HepG2 (cell line): ENCODE results near the gene NSD1. TPM values are rescaled to one million over a fixed set of nuclear protein-coding genes. Genes with fewer than 3 reads are reported as not detected.

Experiments used
- AGO1 ChIP-seq: fragments of 200-400 bp; formaldehyde crosslinking; IDR thresholded peaks from 2 replicates; pipeline ENCODE4 v1.6.1; 2017; ENCODE audit warnings: mild to moderate bottlenecking, low read depth, low read length, moderate library complexity; ENCODE audit not compliant: poor library complexity, severe bottlenecking
- CENPX ChIP-seq: sonication (generic); formaldehyde crosslinking; IDR thresholded peaks from 2 replicates; pipeline ENCODE4 v1.9.0; 2021; ENCODE audit warnings: mild to moderate bottlenecking, missing genetic modification reagents, moderate library complexity
- ELF1 ChIP-seq: sonication (generic); formaldehyde crosslinking; IDR thresholded peaks from 2 replicates; pipeline ENCODE4 v1.4.0; 2020; ENCODE audit warnings: missing genetic modification reagents
- EP300 ChIP-seq, 3 experiments: sonication (generic) in 1 of 3; formaldehyde crosslinking in 1 of 3; IDR thresholded peaks; 2 replicates each; pipeline versions ENCODE4 v1.5.1 to v1.6.1; 2011 to 2020; ENCODE audit warnings: low read depth in 2 of 3, low read length in 2 of 3, borderline replicate concordance in 1 of 3, improper control_type of control experiment in 1 of 3, mild to moderate bottlenecking in 1 of 3, missing genetic modification reagents in 1 of 3, moderate library complexity in 1 of 3
- FLYWCH1 ChIP-seq: sonication (generic); formaldehyde crosslinking; IDR thresholded peaks from 2 replicates; pipeline ENCODE4 v1.8.1; 2023; ENCODE audit warnings: mild to moderate bottlenecking, missing genetic modification reagents
- GLI4 ChIP-seq: sonication (generic); formaldehyde crosslinking; IDR thresholded peaks from 2 replicates; pipeline ENCODE4 v1.5.1; 2020; ENCODE audit warnings: missing genetic modification reagents, mild to moderate bottlenecking, moderate library complexity, borderline replicate concordance
- GTF3A ChIP-seq: sonication (generic); formaldehyde crosslinking; conservative IDR thresholded peaks from 2 replicates; pipeline ENCODE4 v1.4.0; 2020; ENCODE audit warnings: mild to moderate bottlenecking, missing genetic modification reagents
- KDM5B ChIP-seq: sonication (generic); formaldehyde crosslinking; IDR thresholded peaks from 2 replicates; pipeline ENCODE4 v1.4.0; 2020; ENCODE audit warnings: missing genetic modification reagents, mild to moderate bottlenecking, borderline replicate concordance
- SMAD1 ChIP-seq: sonication (generic); formaldehyde crosslinking; IDR thresholded peaks from 2 replicates; pipeline ENCODE4 v1.4.0; 2020; ENCODE audit warnings: missing genetic modification reagents, low read depth, mild to moderate bottlenecking, borderline replicate concordance
- XRCC5 ChIP-seq: fragments of 200-400 bp; formaldehyde crosslinking; optimal IDR thresholded peaks from 2 replicates; pipeline ENCODE3; 2017; ENCODE audit warnings: mild to moderate bottlenecking, low read length
- ZNF235 ChIP-seq: sonication (generic); formaldehyde crosslinking; IDR thresholded peaks from 2 replicates; pipeline ENCODE4 v1.8.1; 2023; ENCODE audit warnings: mild to moderate bottlenecking, missing genetic modification reagents, borderline replicate concordance
- ZNF282 ChIP-seq: fragments of 450-650 bp; IDR thresholded peaks from 2 replicates; pipeline ENCODE4 v1.6.1; 2018; ENCODE audit not compliant: partially characterized antibody
- ZNF343 ChIP-seq: sonication (generic); formaldehyde crosslinking; IDR thresholded peaks from 2 replicates; pipeline ENCODE4 v1.4.0; 2020; ENCODE audit warnings: mild to moderate bottlenecking, missing genetic modification reagents
- ZNF556 ChIP-seq: sonication (generic); formaldehyde crosslinking; IDR thresholded peaks from 2 replicates; pipeline ENCODE4 v1.4.0; 2020; ENCODE audit warnings: mild to moderate bottlenecking, missing genetic modification reagents, borderline replicate concordance
- ZNF577 ChIP-seq: sonication (generic); formaldehyde crosslinking; IDR thresholded peaks from 2 replicates; pipeline ENCODE4 v1.4.0; 2020; ENCODE audit warnings: mild to moderate bottlenecking, low read depth, missing genetic modification reagents, borderline replicate concordance
- ZNF816 ChIP-seq: sonication (generic); formaldehyde crosslinking; IDR thresholded peaks from 2 replicates; pipeline ENCODE4 v1.8.0; 2022; ENCODE audit warnings: missing genetic modification reagents, mild to moderate bottlenecking, borderline replicate concordance
- polyA plus RNA-seq, 8 experiments: library from polyadenylated mRNA; depleted of rRNA in 3 of 8; stranded (reverse) in 7 of 8; unstranded in 1 of 8; fragments of >200 nt; fragmentation: Illumina TruSeq in 4 of 8; extraction: Trizol in 4 of 8; gene quantifications; 2 replicates each; pipeline versions ENCODE4 v1.2.1 to v1.2.3, GENCODE V29; 2011 to 2016; ENCODE audit warnings: low read depth in 4 of 8, missing spikeins in 1 of 8, mixed read lengths in 1 of 8; ENCODE audit not compliant: insufficient read depth in 1 of 8
- total RNA-seq, 5 experiments: library from RNA; depleted of rRNA; stranded (reverse); fragments of >200 nt; fragmentation: Illumina TruSeq; extraction: Trizol; gene quantifications; 2 replicates each; pipeline ENCODE4 v1.2.3, GENCODE V29; 2016; ENCODE audit warnings: low read depth in 1 of 5
- TF ChIP-seq, protein P1 (sequence below), 2 experiments: sonication (generic) in 1 of 2; formaldehyde crosslinking in 1 of 2; IDR thresholded peaks; 2 replicates each; pipeline versions ENCODE4 v1.4.0 to v1.6.1; 2016 to 2020; ENCODE audit warnings: borderline replicate concordance in 1 of 2, low read depth in 1 of 2, mild to moderate bottlenecking in 1 of 2, missing genetic modification reagents in 1 of 2
- TF ChIP-seq, protein P2 (sequence below): sonication (generic); formaldehyde crosslinking; IDR thresholded peaks from 2 replicates; pipeline ENCODE4 v1.4.0; 2020; ENCODE audit warnings: missing genetic modification reagents, borderline replicate concordance
- TF ChIP-seq, protein P3 (sequence below): sonication (generic); formaldehyde crosslinking; IDR thresholded peaks from 2 replicates; pipeline ENCODE4 v1.8.0; 2022; ENCODE audit warnings: missing genetic modification reagents, low read depth, mild to moderate bottlenecking, borderline replicate concordance

Gene NSD1
- total and polyA plus RNA-seq, 2 of the 13 experiments (the other 11 are each of a cell fraction or from before 2014, with no cell fraction given) = 0.01 to 0.09 TPM

DNA sequence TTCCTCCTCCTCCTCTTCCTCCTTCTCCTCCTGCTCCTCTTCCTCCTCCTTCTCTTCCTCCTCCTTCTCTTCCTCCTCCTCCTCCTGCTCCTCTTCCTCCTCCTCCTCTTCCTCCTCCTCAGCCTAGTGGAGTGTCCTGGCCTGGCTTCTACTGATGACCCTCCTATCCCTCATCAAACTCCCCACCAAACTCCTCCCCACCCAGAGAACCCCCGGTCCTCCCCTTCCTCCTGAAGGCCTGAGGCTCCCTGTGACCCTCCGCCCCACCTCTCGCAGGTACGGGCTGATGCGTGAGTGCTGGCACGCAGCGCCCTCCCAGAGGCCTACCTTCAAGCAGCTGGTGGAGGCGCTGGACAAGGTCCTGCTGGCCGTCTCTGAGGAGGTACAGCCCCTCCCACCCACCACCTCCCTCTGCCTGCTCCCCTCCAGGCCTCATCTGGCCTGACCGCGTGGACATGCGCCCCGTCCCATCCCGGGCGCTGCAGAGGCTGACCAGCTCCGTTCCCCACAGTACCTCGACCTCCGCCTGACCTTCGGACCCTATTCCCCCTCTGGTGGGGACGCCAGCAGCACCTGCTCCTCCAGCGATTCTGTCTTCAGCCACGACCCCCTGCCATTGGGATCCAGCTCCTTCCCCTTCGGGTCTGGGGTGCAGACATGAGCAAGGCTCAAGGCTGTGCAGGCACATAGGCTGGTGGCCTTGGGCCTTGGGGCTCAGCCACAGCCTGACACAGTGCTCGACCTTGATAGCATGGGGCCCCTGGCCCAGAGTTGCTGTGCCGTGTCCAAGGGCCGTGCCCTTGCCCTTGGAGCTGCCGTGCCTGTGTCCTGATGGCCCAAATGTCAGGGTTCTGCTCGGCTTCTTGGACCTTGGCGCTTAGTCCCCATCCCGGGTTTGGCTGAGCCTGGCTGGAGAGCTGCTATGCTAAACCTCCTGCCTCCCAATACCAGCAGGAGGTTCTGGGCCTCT, 36.3 kb upstream of the NSD1 start (continued):
- TF ChIP-seq, protein P1, sequence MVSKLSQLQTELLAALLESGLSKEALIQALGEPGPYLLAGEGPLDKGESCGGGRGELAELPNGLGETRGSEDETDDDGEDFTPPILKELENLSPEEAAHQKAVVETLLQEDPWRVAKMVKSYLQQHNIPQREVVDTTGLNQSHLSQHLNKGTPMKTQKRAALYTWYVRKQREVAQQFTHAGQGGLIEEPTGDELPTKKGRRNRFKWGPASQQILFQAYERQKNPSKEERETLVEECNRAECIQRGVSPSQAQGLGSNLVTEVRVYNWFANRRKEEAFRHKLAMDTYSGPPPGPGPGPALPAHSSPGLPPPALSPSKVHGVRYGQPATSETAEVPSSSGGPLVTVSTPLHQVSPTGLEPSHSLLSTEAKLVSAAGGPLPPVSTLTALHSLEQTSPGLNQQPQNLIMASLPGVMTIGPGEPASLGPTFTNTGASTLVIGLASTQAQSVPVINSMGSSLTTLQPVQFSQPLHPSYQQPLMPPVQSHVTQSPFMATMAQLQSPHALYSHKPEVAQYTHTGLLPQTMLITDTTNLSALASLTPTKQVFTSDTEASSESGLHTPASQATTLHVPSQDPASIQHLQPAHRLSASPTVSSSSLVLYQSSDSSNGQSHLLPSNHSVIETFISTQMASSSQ (IDR thresholded peaks at IDR 0.05; ENCODE audit: low read depth) = no peak
- TF ChIP-seq, protein P1 (CRISPR knock-in tag; IDR thresholded peaks at IDR 0.05; ENCODE audit: borderline replicate concordance) = no peak
- TF ChIP-seq XRCC5 = no peak
- TF ChIP-seq ZNF577 (CRISPR knock-in tag) = no peak
- TF ChIP-seq SMAD1 (CRISPR knock-in tag) = no peak
- no peak for TF ChIP-seq FLYWCH1 (CRISPR knock-in tag)
- peak in 1 of 2 experiments; percentile 20; a peak in 1 of 4 replicates for TF ChIP-seq EP300 (IDR thresholded peaks at IDR 0.05; ENCODE audit: low read depth in 2 of 2, low read length in 2 of 2)
- TF ChIP-seq EP300 (CRISPR knock-in tag; IDR thresholded peaks at IDR 0.05; ENCODE audit: borderline replicate concordance) = no peak
- no peak for TF ChIP-seq ELF1
- TF ChIP-seq ZNF556 (CRISPR knock-in tag) = no peak
- TF ChIP-seq CENPX (CRISPR knock-in tag) = no peak
- TF ChIP-seq ZNF343 (CRISPR knock-in tag) = no peak
- no peak for TF ChIP-seq ZNF282
- TF ChIP-seq, protein P2, sequence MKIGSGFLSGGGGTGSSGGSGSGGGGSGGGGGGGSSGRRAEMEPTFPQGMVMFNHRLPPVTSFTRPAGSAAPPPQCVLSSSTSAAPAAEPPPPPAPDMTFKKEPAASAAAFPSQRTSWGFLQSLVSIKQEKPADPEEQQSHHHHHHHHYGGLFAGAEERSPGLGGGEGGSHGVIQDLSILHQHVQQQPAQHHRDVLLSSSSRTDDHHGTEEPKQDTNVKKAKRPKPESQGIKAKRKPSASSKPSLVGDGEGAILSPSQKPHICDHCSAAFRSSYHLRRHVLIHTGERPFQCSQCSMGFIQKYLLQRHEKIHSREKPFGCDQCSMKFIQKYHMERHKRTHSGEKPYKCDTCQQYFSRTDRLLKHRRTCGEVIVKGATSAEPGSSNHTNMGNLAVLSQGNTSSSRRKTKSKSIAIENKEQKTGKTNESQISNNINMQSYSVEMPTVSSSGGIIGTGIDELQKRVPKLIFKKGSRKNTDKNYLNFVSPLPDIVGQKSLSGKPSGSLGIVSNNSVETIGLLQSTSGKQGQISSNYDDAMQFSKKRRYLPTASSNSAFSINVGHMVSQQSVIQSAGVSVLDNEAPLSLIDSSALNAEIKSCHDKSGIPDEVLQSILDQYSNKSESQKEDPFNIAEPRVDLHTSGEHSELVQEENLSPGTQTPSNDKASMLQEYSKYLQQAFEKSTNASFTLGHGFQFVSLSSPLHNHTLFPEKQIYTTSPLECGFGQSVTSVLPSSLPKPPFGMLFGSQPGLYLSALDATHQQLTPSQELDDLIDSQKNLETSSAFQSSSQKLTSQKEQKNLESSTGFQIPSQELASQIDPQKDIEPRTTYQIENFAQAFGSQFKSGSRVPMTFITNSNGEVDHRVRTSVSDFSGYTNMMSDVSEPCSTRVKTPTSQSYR (CRISPR knock-in tag) = no peak
- no peak for TF ChIP-seq AGO1
- TF ChIP-seq KDM5B (CRISPR knock-in tag) = no peak
- no peak for TF ChIP-seq ZNF816 (CRISPR knock-in tag)
- TF ChIP-seq GTF3A (CRISPR knock-in tag) = no peak
- TF ChIP-seq ZNF235 (CRISPR knock-in tag) = no peak
- TF ChIP-seq, protein P3, sequence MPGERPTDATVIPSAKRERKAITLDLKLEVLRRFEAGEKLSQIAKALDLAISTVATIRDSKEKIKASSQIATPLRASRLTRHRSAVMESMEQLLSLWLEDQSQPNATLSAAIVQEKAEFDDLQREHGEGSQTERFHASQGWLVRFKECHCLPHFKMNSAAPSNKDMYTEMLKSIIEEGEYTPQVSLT = no peak
- no peak for TF ChIP-seq GLI4 (CRISPR knock-in tag)
